ENCODE results near the gene URB1. TPM values are rescaled to one million over a fixed set of nuclear protein-coding genes. Genes with fewer than 3 reads are reported as not detected.

The URB1 gene
- total RNA-seq, 4 donors from 2014 or later, result 11.1 to 24.8 (median 17.9) TPM

DNA sequence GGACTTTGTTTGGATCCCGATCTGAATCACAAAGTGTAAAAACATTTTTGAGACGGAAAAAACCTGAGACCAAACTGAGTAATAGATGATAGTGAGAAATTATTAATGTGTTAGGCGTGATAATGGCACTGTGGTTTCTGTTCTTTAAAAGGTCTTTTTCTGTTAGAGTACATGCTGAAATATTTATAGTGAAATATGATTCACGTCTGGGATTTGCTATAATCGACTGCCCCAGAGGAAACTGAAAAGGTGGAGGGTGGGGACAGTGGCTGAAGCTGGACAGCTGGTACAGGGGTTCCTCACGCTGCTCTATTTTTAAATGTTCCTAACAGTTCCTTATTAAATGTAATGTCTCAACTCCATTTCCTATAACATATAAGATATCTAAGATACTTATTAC is 11.2 kb downstream of the URB1 start:
- 64% methylated on average over 6 of the region's 6 CpGs for WGBS, 2 donors
- intact Hi-C loops (cut with DNase I), result no loop called here
- Histone ChIP-seq H3K27me3 (no peaks in the 10 kb centered on the region), H3K36me3 (peaks cover 21 to 85% (median 41%) of the 10 kb centered on the region in 3 donors), H3K4me3 (no peak overlapping the region), H3K27ac (no peak overlapping the region), H3K4me1 (peaks cover 8 to 40% (median 18%) of the 10 kb centered on the region in 3 donors), H3K9me3 (no peaks in the 10 kb centered on the region)
- DNase-seq, result no peak
- TF ChIP-seq POLR2A (IDR thresholded peaks at IDR 0.05), result no peak
- TF ChIP-seq, protein P1, sequence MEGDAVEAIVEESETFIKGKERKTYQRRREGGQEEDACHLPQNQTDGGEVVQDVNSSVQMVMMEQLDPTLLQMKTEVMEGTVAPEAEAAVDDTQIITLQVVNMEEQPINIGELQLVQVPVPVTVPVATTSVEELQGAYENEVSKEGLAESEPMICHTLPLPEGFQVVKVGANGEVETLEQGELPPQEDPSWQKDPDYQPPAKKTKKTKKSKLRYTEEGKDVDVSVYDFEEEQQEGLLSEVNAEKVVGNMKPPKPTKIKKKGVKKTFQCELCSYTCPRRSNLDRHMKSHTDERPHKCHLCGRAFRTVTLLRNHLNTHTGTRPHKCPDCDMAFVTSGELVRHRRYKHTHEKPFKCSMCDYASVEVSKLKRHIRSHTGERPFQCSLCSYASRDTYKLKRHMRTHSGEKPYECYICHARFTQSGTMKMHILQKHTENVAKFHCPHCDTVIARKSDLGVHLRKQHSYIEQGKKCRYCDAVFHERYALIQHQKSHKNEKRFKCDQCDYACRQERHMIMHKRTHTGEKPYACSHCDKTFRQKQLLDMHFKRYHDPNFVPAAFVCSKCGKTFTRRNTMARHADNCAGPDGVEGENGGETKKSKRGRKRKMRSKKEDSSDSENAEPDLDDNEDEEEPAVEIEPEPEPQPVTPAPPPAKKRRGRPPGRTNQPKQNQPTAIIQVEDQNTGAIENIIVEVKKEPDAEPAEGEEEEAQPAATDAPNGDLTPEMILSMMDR (IDR thresholded peaks at IDR 0.05), result no peak

DNA sequence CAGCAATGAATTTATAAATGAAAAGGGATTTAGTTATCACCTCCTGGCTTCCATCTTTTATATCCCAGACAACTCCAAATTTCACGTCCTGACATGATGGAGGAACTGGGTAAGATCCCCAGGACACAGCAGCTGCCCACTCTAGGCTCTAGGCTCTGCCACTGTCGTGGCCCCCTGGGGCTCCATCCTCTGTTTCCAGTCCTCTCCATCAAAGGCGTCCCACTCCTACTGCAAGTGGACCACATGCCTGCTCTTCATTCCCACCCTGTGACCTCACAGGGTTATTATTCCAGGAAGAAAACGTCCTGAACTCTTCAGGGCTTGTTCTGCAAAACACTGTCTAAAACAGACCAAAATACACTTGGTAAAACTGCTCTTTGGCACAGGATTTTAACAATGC is 11.9 kb downstream of the URB1 start:
- intact Hi-C loops (cut with DNase I), result no loop called here
- Histone ChIP-seq H3K4me3 (no peak overlapping the region), H3K4me1 (peaks cover 1 to 34% (median 13%) of the 10 kb centered on the region in 3 donors), H3K36me3 (peaks cover 21 to 87% (median 41%) of the 10 kb centered on the region in 3 donors), H3K27me3 (no peaks in the 10 kb centered on the region), H3K9me3 (no peaks in the 10 kb centered on the region), H3K27ac (no peak overlapping the region)
- TF ChIP-seq, protein P1 (IDR thresholded peaks at IDR 0.05), result no peak
- TF ChIP-seq POLR2A (IDR thresholded peaks at IDR 0.05), result no peak
- DNase-seq, result no peak
- 65 to 76% methylated on average over 4 of the region's 4 CpGs for whole genome bisulfite sequencing, 2 donors

DNA sequence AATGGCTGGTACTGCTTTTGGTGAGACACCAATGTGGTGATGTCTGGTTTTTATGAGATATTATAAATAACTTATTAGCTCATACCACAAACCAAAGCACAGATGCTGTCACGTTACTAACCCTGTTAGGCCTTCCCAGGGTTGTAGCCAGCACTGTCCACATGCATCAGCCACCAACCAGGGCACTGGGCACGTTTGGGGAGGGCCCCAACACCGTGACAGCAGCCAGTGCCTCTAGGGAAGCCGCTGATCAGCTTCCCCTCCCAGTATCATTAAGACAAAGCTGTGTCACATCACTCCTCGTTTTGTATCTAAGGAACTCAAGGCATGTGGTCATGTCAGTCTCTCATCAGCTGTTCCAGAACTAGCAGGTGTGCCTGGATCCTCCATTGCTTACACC is 13.9 kb downstream of the URB1 start:
- WGBS, 2 donors, result 74 to 79% methylated on average over 5 of the region's 5 CpGs

DNA sequence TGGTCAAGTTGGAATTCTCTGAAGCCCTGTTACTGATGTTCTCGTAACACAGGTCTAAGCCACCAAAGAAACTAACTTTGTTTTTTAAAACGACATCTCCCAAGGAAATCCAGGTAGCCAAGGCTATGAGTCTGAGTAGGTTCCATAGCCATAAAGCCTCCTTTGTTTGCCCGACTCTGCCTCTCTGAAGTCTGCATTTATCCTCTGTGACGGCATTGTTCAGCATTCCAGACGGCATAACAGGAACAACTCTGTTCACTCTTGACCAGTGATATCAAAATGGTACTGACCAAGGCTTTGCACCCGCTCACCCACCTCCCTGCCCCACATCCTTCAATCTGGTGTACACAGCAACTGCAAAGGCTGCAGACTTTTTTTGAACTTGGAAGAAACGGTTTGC is 14.8 kb downstream of the URB1 start:
- no peaks in the 10 kb centered on the region for H3K9me3 ChIP-seq
- no peaks in the 10 kb centered on the region for H3K27me3 ChIP-seq
- no peak for DNase-seq
- peaks cover 0 to 36% (median 15%) of the 10 kb centered on the region in 3 donors for H3K4me1 ChIP-seq
- WGBS, 2 donors, result 77 to 87% methylated on average over 6 to 7 of the region's 7 CpGs
- H3K4me3 ChIP-seq, result no peak overlapping the region
- intact Hi-C loops (cut with DNase I), result no loop called here
- no peak overlapping the region for H3K27ac ChIP-seq
- peaks cover 9 to 77% (median 23%) of the 10 kb centered on the region in 3 donors for H3K36me3 ChIP-seq
- no peak for TF ChIP-seq POLR2A (IDR thresholded peaks at IDR 0.05)
- TF ChIP-seq, protein P1 (IDR thresholded peaks at IDR 0.05), result no peak

More for the DNA sequence above, 13.9 kb downstream of the URB1 start:
- TF ChIP-seq, protein P1 (IDR thresholded peaks at IDR 0.05), result no peak
- no peak for TF ChIP-seq POLR2A (IDR thresholded peaks at IDR 0.05)
- no peak overlapping the region for H3K4me3 ChIP-seq
- peaks cover 0 to 35% (median 11%) of the 10 kb centered on the region in 3 donors for H3K4me1 ChIP-seq
- DNase-seq, result no peak
- no peaks in the 10 kb centered on the region for H3K27me3 ChIP-seq
- intact Hi-C loops (cut with DNase I), result no loop called here
- no peaks in the 10 kb centered on the region for H3K9me3 ChIP-seq
- peaks cover 18 to 86% (median 33%) of the 10 kb centered on the region in 3 donors for H3K36me3 ChIP-seq
- no peak overlapping the region for H3K27ac ChIP-seq

DNA sequence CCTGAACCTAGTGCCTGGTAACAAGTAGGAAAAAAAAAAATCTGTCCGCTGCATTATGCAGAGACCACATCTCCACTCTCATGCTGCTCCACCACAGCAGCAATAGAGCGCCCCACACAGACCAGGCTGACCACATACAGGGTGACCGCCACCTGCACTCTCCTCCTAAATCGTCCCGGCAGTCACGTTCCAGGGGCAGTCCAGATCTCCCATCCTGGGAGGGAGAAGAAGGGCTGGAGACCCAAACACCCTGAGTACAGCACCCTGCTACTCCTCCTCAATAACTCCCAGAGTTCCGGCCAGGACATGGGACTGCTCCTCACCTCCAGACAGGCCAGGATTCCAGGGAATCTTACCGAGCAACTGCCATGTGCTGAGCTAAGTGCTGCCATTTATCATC is 15.3 kb downstream of the URB1 start:
- TF ChIP-seq, protein P1 (IDR thresholded peaks at IDR 0.05), result no peak
- TF ChIP-seq POLR2A (IDR thresholded peaks at IDR 0.05), result no peak
- Histone ChIP-seq H3K36me3 (peaks cover 8 to 72% (median 18%) of the 10 kb centered on the region in 3 donors), H3K4me1 (peaks cover 2 to 36% (median 11%) of the 10 kb centered on the region in 3 donors), H3K9me3 (no peaks in the 10 kb centered on the region), H3K4me3 (no peak overlapping the region), H3K27ac (no peak overlapping the region), H3K27me3 (no peaks in the 10 kb centered on the region)
- 97% methylated on average over 8 of the region's 8 CpGs for WGBS, 2 donors
- DNase-seq, result no peak
- intact Hi-C loops (cut with DNase I), result no loop called here
